Heart left ventricle (tissue), 13 donors: ENCODE measurements around the gene ZSCAN25.

ENCODE experiments used
- CTCF ChIP-seq, 12 donors: fragments of 200-600 bp; sonication (generic) in 4 of 12; IDR thresholded peaks; one replicate each; pipeline versions ENCODE4 v1.5.0 to v1.8.0; 2018 to 2022; ENCODE audit warnings: antibody characterized with exemption in 12 of 12, mild to moderate bottlenecking in 5 of 12
- POLR2A ChIP-seq, 2 donors: fragments of 450-650 bp; IDR thresholded peaks; one replicate each; pipeline ENCODE4 v1.6.1; 2017; ENCODE audit warnings: antibody characterized with exemption in 2 of 2, mild to moderate bottlenecking in 2 of 2, moderate library complexity in 2 of 2
- donor health status: ischemic (EF 13 %, LVEDD 7.1; RV severe dilation, severe dysfunction).
- donor health status: DM: no; HTN: yes; CAD: no.
- donor health status: DM: no; HTN: no; CAD: no.
- donor health status: ischemic (EF 25% LVEDD 6.9; RV normal size, moderate dysfunction).
- donor health status: ischemic (EF 25% LVEDD 5.7; RV mildly dilated, moderate dysfunction).
- donor health status: ischemic (EF 35%, LVEDD 5.7; RV mildly dilated, moderate dysfunction).
- donor health status: nonischemic (EF 11% LVEDD 7.7; RV severe dilation, severe dysfunction).
- donor health status: DM: yes; HTN: yes; CAD: no.
- donor health status: PGD.
- donor health status: ischemic (EF 29% LVEDD 5.4; RV normal size, mild dysfunction).
- donor health status: nonischemic (EF 23%, LVEDD 6.1; RV moderate dilation, normal function).

GRCh38 chr7:99607548-99607947 is 9.2 kb upstream of the ZSCAN25 start:
- TF ChIP-seq CTCF (IDR thresholded peaks at IDR 0.05) = no peak
- TF ChIP-seq POLR2A (IDR thresholded peaks at IDR 0.05) = no peak
